Loucy (cell line): Measurements from ENCODE around the gene TMEM135.

Experiments used
- H2AFZ ChIP-seq: fragments of 200-600 bp; sonication (generic); 2 replicates; pipeline ENCODE4 v1.6.0; 2016; ENCODE audit warnings: antibody characterized with exemption, mild to moderate bottlenecking, low read length, moderate library complexity
- H3F3A ChIP-seq: fragments of 200-600 bp; 2 replicates; pipeline ENCODE4 v1.6.0; 2016; ENCODE audit warnings: antibody characterized with exemption, low read depth, mild to moderate bottlenecking
- H3K27me3 ChIP-seq: fragments of 200-600 bp; sonication (generic); 2 replicates; pipeline ENCODE4 v1.6.1; 2014; ENCODE audit warnings: low read length, mild to moderate bottlenecking; ENCODE audit not compliant: insufficient read depth, poor library complexity, severe bottlenecking
- H3K36me3 ChIP-seq: fragments of 200-600 bp; sonication (generic); 2 replicates; pipeline ENCODE4 v1.6.1; 2016; ENCODE audit warnings: low read length; ENCODE audit not compliant: insufficient read depth
- H3K4me1 ChIP-seq: fragments of 200-600 bp; sonication (generic); 2 replicates; pipeline ENCODE4 v1.5.1; 2014; ENCODE audit warnings: low read length, mild to moderate bottlenecking; ENCODE audit not compliant: insufficient read depth, poor library complexity, severe bottlenecking
- H3K4me2 ChIP-seq: fragments of 200-600 bp; sonication (generic); 2 replicates; pipeline ENCODE4 v1.6.0; 2014; ENCODE audit warnings: antibody characterized with exemption, low read length, low read depth, mild to moderate bottlenecking; ENCODE audit not compliant: poor library complexity, severe bottlenecking
- H3K4me3 ChIP-seq: fragments of 200-600 bp; sonication (generic); 2 replicates; pipeline ENCODE4 v1.5.1; 2014; ENCODE audit warnings: low read length, mild to moderate bottlenecking, mixed read lengths; ENCODE audit not compliant: poor library complexity, severe bottlenecking
- H3K79me2 ChIP-seq: fragments of 200-600 bp; sonication (generic); 2 replicates; pipeline ENCODE4 v1.6.1; 2014; ENCODE audit warnings: low read length; ENCODE audit not compliant: insufficient read depth
- H3K9ac ChIP-seq: fragments of 200-600 bp; sonication (generic); 2 replicates; pipeline ENCODE4 v1.6.0; 2014; ENCODE audit warnings: mild to moderate bottlenecking, low read depth, low read length, moderate library complexity; ENCODE audit not compliant: poor library complexity, severe bottlenecking
- H3K9me2 ChIP-seq: fragments of 200-600 bp; sonication (generic); replicated peaks from 2 replicates; pipeline ENCODE4 v1.6.1; 2016; ENCODE audit warnings: low read depth, low read length, mixed read lengths
- H3K9me3 ChIP-seq: fragments of 200-600 bp; sonication (generic); 2 replicates; pipeline ENCODE4 v1.6.1; 2014; ENCODE audit warnings: mild to moderate bottlenecking, antibody characterized with exemption, low read length, low read depth; ENCODE audit not compliant: insufficient read depth
- H4K20me1 ChIP-seq: fragments of 200-600 bp; sonication (generic); 2 replicates; pipeline ENCODE4 v1.6.0; 2014; ENCODE audit warnings: antibody characterized with exemption, low read length, mild to moderate bottlenecking; ENCODE audit not compliant: insufficient read depth, poor library complexity, severe bottlenecking
- CTCF ChIP-seq: fragments of 200-600 bp; sonication (generic); conservative IDR thresholded peaks from 2 replicates; pipeline ENCODE4 v1.5.1; 2014; ENCODE audit warnings: mild to moderate bottlenecking, antibody characterized with exemption, low read length
- EZH2phosphoT487 ChIP-seq: fragments of 200-600 bp; IDR thresholded peaks from 2 replicates; pipeline ENCODE4 v1.6.1; 2018; ENCODE audit warnings: antibody characterized with exemption, mild to moderate bottlenecking, moderate library complexity, borderline replicate concordance

Gene TMEM135

GRCh38 chr11:87329172-87329571, 291.4 kb downstream of the TMEM135 start:
- no peak overlapping the region for H3K9ac ChIP-seq
- no peaks in the 10 kb centered on the region for H4K20me1 ChIP-seq
- TF ChIP-seq EZH2phosphoT487 (no peak), CTCF (no peak)
- no peaks in the 10 kb centered on the region for H3F3A ChIP-seq
- H3K79me2 ChIP-seq, result no peaks in the 10 kb centered on the region
- no peaks in the 10 kb centered on the region for H3K36me3 ChIP-seq
- no peaks in the 10 kb centered on the region for H3K27me3 ChIP-seq
- H3K4me2 ChIP-seq, result no peak overlapping the region
- no peaks in the 10 kb centered on the region for H3K9me2 ChIP-seq
- no peaks in the 10 kb centered on the region for H3K9me3 ChIP-seq
- no peak overlapping the region for H2AFZ ChIP-seq
- no peak overlapping the region for H3K4me3 ChIP-seq
- no peaks in the 10 kb centered on the region for H3K4me1 ChIP-seq

GRCh38 chr11:87330187-87330601, 292.5 kb downstream of the TMEM135 start:
- Histone ChIP-seq H2AFZ (no peak overlapping the region), H3K4me1 (no peaks in the 10 kb centered on the region), H3F3A (no peaks in the 10 kb centered on the region), H4K20me1 (no peaks in the 10 kb centered on the region), H3K27me3 (no peaks in the 10 kb centered on the region), H3K36me3 (no peaks in the 10 kb centered on the region), H3K9ac (no peak overlapping the region), H3K4me3 (no peak overlapping the region), H3K79me2 (no peaks in the 10 kb centered on the region), H3K9me3 (no peaks in the 10 kb centered on the region), H3K9me2 (no peaks in the 10 kb centered on the region), H3K4me2 (no peak overlapping the region)
- TF ChIP-seq EZH2phosphoT487, result no peak
- TF ChIP-seq CTCF, result no peak

GRCh38 chr11:87331273-87331672, 293.5 kb downstream of the TMEM135 start:
- Histone ChIP-seq H3K4me1 (no peaks in the 10 kb centered on the region), H3K79me2 (no peaks in the 10 kb centered on the region), H3K9me3 (no peaks in the 10 kb centered on the region), H3K9ac (no peak overlapping the region), H3F3A (no peaks in the 10 kb centered on the region), H3K4me3 (no peak overlapping the region), H3K36me3 (no peaks in the 10 kb centered on the region), H2AFZ (no peak overlapping the region), H3K4me2 (no peak overlapping the region), H3K9me2 (no peaks in the 10 kb centered on the region), H3K27me3 (no peaks in the 10 kb centered on the region), H4K20me1 (no peaks in the 10 kb centered on the region)
- TF ChIP-seq EZH2phosphoT487, result no peak
- TF ChIP-seq CTCF, result no peak
